Measurements from ENCODE around the gene ATP13A3. TPM values are rescaled to one million over a fixed set of nuclear protein-coding genes. Genes with fewer than 3 reads are reported as not detected.

Gene ATP13A3
- total and polyA plus RNA-seq, 9 of the 15 experiments (the other 6 are each of a cell fraction or from before 2014, with no cell fraction given), result 16.6 to 135 (median 86.6) TPM

DNA sequence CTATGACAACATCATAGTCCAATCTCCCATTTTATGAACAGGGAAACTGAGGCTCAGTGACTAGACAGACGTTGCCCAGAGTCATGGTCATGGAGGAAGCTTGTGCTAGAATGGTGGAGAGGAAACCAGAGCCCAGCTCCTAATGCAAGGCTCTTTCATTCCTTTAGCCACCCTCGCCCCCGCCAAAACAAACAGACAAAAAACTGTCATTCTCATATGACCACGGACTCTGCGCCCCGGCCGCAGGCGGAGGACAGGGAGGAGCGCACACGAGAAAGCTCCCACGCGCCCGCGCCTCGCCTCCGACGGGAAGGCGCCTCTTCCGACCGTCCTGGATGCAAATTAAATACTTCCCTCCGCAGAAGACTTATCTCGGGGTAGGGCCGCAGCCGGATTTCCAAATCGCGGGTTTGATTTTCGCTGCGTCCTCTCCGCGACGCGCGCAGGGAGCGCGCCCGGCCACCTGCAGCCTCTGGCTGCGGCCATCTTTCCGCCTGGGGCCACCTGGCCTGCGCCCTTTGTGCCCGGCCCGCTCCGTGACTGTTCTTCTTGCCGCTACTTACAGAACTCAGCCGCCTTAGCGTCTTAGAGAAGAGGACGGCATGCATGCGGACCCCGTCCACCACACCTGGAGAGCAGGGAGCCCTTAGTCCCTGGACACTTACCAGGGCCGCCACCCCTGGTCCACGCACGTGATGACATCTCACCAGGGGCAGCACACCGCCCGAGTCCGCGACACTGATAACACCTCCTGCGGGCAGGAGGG, 670 bp upstream of the ATP13A3 start (continued):
- TF ChIP-seq, protein P1, sequence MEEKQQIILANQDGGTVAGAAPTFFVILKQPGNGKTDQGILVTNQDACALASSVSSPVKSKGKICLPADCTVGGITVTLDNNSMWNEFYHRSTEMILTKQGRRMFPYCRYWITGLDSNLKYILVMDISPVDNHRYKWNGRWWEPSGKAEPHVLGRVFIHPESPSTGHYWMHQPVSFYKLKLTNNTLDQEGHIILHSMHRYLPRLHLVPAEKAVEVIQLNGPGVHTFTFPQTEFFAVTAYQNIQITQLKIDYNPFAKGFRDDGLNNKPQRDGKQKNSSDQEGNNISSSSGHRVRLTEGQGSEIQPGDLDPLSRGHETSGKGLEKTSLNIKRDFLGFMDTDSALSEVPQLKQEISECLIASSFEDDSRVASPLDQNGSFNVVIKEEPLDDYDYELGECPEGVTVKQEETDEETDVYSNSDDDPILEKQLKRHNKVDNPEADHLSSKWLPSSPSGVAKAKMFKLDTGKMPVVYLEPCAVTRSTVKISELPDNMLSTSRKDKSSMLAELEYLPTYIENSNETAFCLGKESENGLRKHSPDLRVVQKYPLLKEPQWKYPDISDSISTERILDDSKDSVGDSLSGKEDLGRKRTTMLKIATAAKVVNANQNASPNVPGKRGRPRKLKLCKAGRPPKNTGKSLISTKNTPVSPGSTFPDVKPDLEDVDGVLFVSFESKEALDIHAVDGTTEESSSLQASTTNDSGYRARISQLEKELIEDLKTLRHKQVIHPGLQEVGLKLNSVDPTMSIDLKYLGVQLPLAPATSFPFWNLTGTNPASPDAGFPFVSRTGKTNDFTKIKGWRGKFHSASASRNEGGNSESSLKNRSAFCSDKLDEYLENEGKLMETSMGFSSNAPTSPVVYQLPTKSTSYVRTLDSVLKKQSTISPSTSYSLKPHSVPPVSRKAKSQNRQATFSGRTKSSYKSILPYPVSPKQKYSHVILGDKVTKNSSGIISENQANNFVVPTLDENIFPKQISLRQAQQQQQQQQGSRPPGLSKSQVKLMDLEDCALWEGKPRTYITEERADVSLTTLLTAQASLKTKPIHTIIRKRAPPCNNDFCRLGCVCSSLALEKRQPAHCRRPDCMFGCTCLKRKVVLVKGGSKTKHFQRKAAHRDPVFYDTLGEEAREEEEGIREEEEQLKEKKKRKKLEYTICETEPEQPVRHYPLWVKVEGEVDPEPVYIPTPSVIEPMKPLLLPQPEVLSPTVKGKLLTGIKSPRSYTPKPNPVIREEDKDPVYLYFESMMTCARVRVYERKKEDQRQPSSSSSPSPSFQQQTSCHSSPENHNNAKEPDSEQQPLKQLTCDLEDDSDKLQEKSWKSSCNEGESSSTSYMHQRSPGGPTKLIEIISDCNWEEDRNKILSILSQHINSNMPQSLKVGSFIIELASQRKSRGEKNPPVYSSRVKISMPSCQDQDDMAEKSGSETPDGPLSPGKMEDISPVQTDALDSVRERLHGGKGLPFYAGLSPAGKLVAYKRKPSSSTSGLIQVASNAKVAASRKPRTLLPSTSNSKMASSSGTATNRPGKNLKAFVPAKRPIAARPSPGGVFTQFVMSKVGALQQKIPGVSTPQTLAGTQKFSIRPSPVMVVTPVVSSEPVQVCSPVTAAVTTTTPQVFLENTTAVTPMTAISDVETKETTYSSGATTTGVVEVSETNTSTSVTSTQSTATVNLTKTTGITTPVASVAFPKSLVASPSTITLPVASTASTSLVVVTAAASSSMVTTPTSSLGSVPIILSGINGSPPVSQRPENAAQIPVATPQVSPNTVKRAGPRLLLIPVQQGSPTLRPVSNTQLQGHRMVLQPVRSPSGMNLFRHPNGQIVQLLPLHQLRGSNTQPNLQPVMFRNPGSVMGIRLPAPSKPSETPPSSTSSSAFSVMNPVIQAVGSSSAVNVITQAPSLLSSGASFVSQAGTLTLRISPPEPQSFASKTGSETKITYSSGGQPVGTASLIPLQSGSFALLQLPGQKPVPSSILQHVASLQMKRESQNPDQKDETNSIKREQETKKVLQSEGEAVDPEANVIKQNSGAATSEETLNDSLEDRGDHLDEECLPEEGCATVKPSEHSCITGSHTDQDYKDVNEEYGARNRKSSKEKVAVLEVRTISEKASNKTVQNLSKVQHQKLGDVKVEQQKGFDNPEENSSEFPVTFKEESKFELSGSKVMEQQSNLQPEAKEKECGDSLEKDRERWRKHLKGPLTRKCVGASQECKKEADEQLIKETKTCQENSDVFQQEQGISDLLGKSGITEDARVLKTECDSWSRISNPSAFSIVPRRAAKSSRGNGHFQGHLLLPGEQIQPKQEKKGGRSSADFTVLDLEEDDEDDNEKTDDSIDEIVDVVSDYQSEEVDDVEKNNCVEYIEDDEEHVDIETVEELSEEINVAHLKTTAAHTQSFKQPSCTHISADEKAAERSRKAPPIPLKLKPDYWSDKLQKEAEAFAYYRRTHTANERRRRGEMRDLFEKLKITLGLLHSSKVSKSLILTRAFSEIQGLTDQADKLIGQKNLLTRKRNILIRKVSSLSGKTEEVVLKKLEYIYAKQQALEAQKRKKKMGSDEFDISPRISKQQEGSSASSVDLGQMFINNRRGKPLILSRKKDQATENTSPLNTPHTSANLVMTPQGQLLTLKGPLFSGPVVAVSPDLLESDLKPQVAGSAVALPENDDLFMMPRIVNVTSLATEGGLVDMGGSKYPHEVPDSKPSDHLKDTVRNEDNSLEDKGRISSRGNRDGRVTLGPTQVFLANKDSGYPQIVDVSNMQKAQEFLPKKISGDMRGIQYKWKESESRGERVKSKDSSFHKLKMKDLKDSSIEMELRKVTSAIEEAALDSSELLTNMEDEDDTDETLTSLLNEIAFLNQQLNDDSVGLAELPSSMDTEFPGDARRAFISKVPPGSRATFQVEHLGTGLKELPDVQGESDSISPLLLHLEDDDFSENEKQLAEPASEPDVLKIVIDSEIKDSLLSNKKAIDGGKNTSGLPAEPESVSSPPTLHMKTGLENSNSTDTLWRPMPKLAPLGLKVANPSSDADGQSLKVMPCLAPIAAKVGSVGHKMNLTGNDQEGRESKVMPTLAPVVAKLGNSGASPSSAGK (IDR thresholded peaks at IDR 0.05), result peak; percentile 87
- no peak for TF ChIP-seq FOXM1 (IDR thresholded peaks at IDR 0.05; ENCODE audit: low read depth)
- no peak for TF ChIP-seq FOXM1 (CRISPR knock-in tag; IDR thresholded peaks at IDR 0.05; ENCODE audit: low read depth)
- TF ChIP-seq, protein P2, sequence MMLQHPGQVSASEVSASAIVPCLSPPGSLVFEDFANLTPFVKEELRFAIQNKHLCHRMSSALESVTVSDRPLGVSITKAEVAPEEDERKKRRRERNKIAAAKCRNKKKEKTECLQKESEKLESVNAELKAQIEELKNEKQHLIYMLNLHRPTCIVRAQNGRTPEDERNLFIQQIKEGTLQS (IDR thresholded peaks at IDR 0.05), result no peak
- TF ChIP-seq, protein P2 (CRISPR knock-in tag; conservative IDR thresholded peaks at IDR 0.05), result peak; percentile 80
- 0 out of 2 replicates have a peak, but pooled peaks have one; percentile 39 for TF ChIP-seq KAT7 (CRISPR knock-in tag; IDR thresholded peaks at IDR 0.05; ENCODE audit: borderline replicate concordance)
- no peak for TF ChIP-seq MED1 (CRISPR knock-in tag; IDR thresholded peaks at IDR 0.05; ENCODE audit: borderline replicate concordance)
- peak; percentile 24; the same call in 1 of the 2 replicates for TF ChIP-seq CREB1 (IDR thresholded peaks at IDR 0.05)
- peak; percentile 38; the same call in 1 of the 2 replicates for TF ChIP-seq CREB1 (CRISPR knock-in tag; IDR thresholded peaks at IDR 0.05)
- TF ChIP-seq HDAC3 (IDR thresholded peaks at IDR 0.05; ENCODE audit: borderline replicate concordance, partially characterized antibody), result peak; percentile 79
- TF ChIP-seq PML (IDR thresholded peaks at IDR 0.05; ENCODE audit: low read length), result 0 out of 2 replicates have a peak, but pooled peaks have one; percentile 19
- no peak; the same call in 1 of the 2 replicates for TF ChIP-seq FOXP4 (CRISPR knock-in tag; IDR thresholded peaks at IDR 0.05; ENCODE audit: borderline replicate concordance)
- TF ChIP-seq ZNF444 (CRISPR knock-in tag; IDR thresholded peaks at IDR 0.05), result no peak
